Activated T-helper 17 cell treated with anti-CD3 and anti-CD28 coated beads, Interleukin-2, amount 50 U/mL, for 72 hours (primary cell): ENCODE measurements around the gene ARL8B. TPM values are rescaled to one million over a fixed set of nuclear protein-coding genes. Genes with fewer than 3 reads are reported as not detected.
A peak's percentile ranks its signal among the peaks of the same experiment; 100 is the strongest.
"Not testable (repeated sequence)": the region's sequence is repeated elsewhere in the genome, so short reads cannot be mapped to it uniquely, and the experiment has no call there.

ENCODE experiments used
- ATAC-seq: fragments of 150-1000 bp; cut with Tn5 transposase; replicated peaks from 2 replicates; pipeline ENCODE4 v1.10.0; 2021; ENCODE audit warnings: mild to moderate bottlenecking, moderate library complexity
- H3K27ac Mint-ChIP-seq: one replicate; pipeline ENCODE4 v1.8.0; 2022; ENCODE audit warnings: mixed read lengths
- H3K27me3 Mint-ChIP-seq: one replicate; pipeline ENCODE4 v1.8.0; 2022; ENCODE audit warnings: mixed read lengths
- H3K36me3 Mint-ChIP-seq: one replicate; pipeline ENCODE4 v1.8.0; 2022; ENCODE audit warnings: low read depth, mild to moderate bottlenecking, mixed read lengths
- H3K4me1 Mint-ChIP-seq: one replicate; pipeline ENCODE4 v1.8.0; 2022; ENCODE audit warnings: mixed read lengths
- H3K4me3 Mint-ChIP-seq: one replicate; pipeline ENCODE4 v1.8.0; 2022; ENCODE audit warnings: mild to moderate bottlenecking, mixed read lengths
- H3K9me3 Mint-ChIP-seq: one replicate; pipeline ENCODE4 v1.8.0; 2022; ENCODE audit warnings: mixed read lengths
- total RNA-seq, 2 donors: library from RNA; stranded (reverse); gene quantifications; one replicate each; pipeline ENCODE4 v1.2.3, GENCODE V29; 2022

The ARL8B gene
- total RNA-seq, 2 donors from 2014 or later: 48.2 to 60.9 TPM

GRCh38 chr3:5145120-5145519 lies 23.0 kb downstream of the ARL8B start:
- Mint-ChIP-seq H3K4me1 (peaks cover 47% of the 10 kb centered on the region), H3K4me3 (no peak overlapping the region), H3K27ac (peak overlapping the region; percentile 3), H3K9me3 (no peaks in the 10 kb centered on the region), H3K27me3 (no peaks in the 10 kb centered on the region), H3K36me3 (peaks cover 77% of the 10 kb centered on the region)
- ATAC-seq: no peak

GRCh38 chr3:5147152-5147551 lies 25.1 kb downstream of the ARL8B start:
- not testable (repeated sequence) for ATAC-seq, H3K4me3 Mint-ChIP-seq, H3K27me3 Mint-ChIP-seq, H3K9me3 Mint-ChIP-seq, H3K27ac Mint-ChIP-seq
- Mint-ChIP-seq H3K4me1 (peaks cover 37% of the 10 kb centered on the region), H3K36me3 (peaks cover 62% of the 10 kb centered on the region)

DNA sequence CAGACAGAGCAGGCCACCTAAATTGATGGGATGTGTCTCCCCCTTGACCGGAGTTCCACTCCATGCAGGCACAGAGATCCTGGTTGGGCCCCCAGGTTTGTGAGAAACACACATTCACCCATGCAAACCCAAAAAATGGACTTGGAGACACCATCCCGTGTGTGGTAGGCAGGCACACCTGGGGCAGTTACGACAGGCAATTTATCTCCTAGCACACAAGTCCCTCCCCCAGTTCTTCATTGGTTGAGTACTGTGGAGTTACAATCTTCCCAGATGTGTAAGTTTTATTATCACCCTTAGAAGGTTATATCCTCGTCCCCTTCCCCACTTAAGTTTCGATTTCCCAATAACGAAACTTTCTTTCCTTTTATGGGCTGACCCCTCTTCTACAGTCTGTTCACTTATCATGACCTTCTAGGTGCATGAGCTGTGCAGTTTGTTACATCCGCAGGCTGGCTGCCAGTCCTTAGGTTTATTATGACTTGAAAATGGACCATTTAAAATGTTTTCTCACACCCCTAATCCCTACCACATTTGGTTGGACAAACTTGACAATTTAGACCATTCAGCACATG lies 27.3 kb downstream of the ARL8B start:
- Mint-ChIP-seq H3K4me3 (no peak overlapping the region), H3K36me3 (peaks cover 62% of the 10 kb centered on the region), H3K4me1 (peaks cover 40% of the 10 kb centered on the region), H3K27me3 (no peaks in the 10 kb centered on the region), H3K9me3 (no peaks in the 10 kb centered on the region), H3K27ac (peak overlapping the region; percentile 13)
- no peak for ATAC-seq

DNA sequence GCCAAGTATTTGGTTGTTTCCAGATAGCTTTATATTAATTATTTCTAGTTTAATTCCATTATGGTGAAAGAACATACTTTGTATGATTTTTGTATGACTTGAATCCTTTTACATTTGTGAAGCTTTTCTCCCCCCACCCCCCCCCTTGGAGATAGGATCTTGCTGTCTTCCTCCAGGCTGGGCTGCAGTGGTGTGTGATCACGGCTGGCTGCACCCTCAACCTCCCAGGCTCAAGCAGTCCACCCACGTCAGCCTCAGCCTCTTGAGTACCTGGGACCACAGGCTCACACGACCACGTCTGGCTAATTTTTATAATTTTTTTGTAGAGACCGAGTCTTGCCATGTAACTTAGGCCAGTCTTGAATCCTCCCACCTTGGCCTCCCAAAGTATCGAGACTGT lies 29.5 kb downstream of the ARL8B start:
- Mint-ChIP-seq H3K27me3 (no peaks in the 10 kb centered on the region), H3K36me3 (peaks cover 47% of the 10 kb centered on the region), H3K27ac (no peak overlapping the region), H3K4me1 (peaks cover 47% of the 10 kb centered on the region), H3K9me3 (no peaks in the 10 kb centered on the region), H3K4me3 (no peak overlapping the region)
- no peak for ATAC-seq

- Mint-ChIP-seq H3K27me3 (no peaks in the 10 kb centered on the region), H3K4me1 (peaks cover 41% of the 10 kb centered on the region), H3K9me3 (no peaks in the 10 kb centered on the region), H3K36me3 (peaks cover 42% of the 10 kb centered on the region), H3K27ac (no peak overlapping the region), H3K4me3 (no peak overlapping the region)
- ATAC-seq: no peak
These were observed 31.0 kb downstream of the ARL8B start for GRCh38 chr3:5153074-5153473.

DNA sequence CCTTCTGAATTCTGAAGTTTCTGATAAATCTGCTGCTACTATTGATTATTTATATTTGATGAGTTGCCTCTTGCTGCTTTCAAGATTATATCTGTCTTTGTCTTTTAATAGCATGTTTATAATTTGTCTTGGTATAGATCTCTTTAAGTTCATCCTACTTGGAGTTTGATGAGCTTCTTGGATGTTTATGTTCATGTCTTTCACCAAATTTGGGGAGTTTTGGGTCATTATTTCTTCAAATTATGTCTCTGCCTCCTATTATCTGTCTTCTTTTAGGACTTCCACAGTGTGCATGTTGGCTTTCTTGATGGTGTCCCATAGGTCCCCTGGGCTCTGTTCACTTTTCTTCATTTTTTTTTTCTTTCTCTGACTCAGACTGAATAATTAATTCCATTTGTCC lies 33.1 kb downstream of the ARL8B start:
- ATAC-seq: no peak
- H3K27ac Mint-ChIP-seq: peak overlapping the region; percentile 25
- peaks cover 34% of the 10 kb centered on the region for H3K36me3 Mint-ChIP-seq
- H3K9me3 Mint-ChIP-seq: no peaks in the 10 kb centered on the region
- no peak overlapping the region for H3K4me3 Mint-ChIP-seq
- peaks cover 30% of the 10 kb centered on the region for H3K4me1 Mint-ChIP-seq
- no peaks in the 10 kb centered on the region for H3K27me3 Mint-ChIP-seq

- no peak for ATAC-seq
- Mint-ChIP-seq H3K9me3 (no peaks in the 10 kb centered on the region), H3K27me3 (no peaks in the 10 kb centered on the region), H3K4me3 (peak overlapping the region; percentile 26), H3K36me3 (peaks cover 17% of the 10 kb centered on the region), H3K4me1 (peaks cover 39% of the 10 kb centered on the region), H3K27ac (peak overlapping the region; percentile 89)
These were observed 38.2 kb downstream of the ARL8B start for GRCh38 chr3:5160321-5160720.

- Mint-ChIP-seq H3K4me1 (peaks cover 41% of the 10 kb centered on the region), H3K9me3 (no peaks in the 10 kb centered on the region), H3K4me3 (peak overlapping the region; percentile 44), H3K27ac (peak overlapping the region; percentile 89), H3K27me3 (no peaks in the 10 kb centered on the region), H3K36me3 (peaks cover 13% of the 10 kb centered on the region)
- peak; percentile 69 for ATAC-seq
These were observed 39.1 kb downstream of the ARL8B start for GRCh38 chr3:5160940-5161858.

DNA sequence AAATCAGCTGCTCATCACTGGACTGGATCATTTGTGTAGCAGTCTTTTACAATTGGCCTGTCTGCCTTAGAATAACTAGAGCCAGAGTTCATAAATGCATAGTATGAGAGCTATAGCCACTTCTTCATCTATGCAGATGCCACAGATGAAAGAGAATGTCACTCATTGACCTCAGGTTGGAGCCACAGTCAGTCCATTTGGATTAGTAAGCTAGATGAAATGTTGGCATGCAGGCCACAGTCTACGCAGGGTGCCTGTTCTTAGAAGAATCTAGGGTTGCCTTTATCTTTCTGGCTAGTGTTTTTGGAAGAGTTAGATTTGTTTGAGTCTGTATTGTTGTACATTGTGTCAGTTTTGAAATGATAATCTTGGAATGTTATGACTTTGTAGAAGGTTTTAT lies 40.0 kb downstream of the ARL8B start:
- H3K4me3 Mint-ChIP-seq: peak overlapping the region; percentile 44
- peaks cover 7% of the 10 kb centered on the region for H3K36me3 Mint-ChIP-seq
- ATAC-seq: no peak
- H3K4me1 Mint-ChIP-seq: peaks cover 46% of the 10 kb centered on the region
- H3K27me3 Mint-ChIP-seq: no peaks in the 10 kb centered on the region
- H3K9me3 Mint-ChIP-seq: no peaks in the 10 kb centered on the region
- peak overlapping the region; percentile 89 for H3K27ac Mint-ChIP-seq

DNA sequence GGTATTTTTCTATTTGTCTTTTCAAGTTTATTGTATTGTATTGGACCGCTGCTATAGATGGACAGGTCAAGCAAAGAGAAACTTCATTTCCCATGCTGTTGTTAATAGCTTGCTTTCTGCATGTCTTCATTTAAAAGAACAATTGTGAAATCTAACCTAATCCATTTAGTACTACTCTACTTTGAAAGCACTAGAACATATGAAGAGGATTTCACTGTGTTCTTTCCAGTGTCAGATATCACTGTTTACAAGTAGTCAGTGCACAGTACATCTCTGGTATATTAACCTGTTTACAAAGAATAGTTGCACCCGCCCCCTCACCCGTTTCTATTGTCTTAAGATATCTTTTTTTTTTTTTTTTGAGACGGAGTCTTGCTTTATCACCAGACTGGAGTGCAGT lies 43.6 kb downstream of the ARL8B start:
- Mint-ChIP-seq H3K27ac (peak overlapping the region; percentile 33), H3K4me3 (peak overlapping the region; percentile 6), H3K27me3 (no peaks in the 10 kb centered on the region), H3K36me3 (peaks cover 11% of the 10 kb centered on the region), H3K9me3 (no peaks in the 10 kb centered on the region), H3K4me1 (peaks cover 42% of the 10 kb centered on the region)
- no peak for ATAC-seq

DNA sequence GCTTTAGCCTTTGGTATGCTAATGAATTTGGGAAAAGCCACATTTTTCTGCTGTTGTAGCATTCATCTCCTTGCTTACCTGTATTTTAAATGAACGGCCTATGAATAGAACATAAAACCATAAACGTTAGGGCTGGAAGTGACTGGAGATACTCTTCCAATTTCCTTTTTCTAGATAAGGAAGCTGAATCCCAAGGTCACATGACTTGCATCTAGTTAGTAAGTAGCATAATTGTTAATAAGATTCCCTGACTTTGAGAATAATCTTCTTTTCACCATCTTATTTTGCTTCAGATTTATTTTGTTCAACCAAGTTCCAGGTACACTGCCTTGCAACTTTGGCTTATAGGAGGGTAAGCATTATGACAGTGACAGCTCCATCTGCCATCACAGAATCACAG lies 44.8 kb downstream of the ARL8B start:
- no peak overlapping the region for H3K4me3 Mint-ChIP-seq
- H3K9me3 Mint-ChIP-seq: no peaks in the 10 kb centered on the region
- ATAC-seq: no peak
- H3K4me1 Mint-ChIP-seq: peaks cover 30% of the 10 kb centered on the region
- peaks cover 22% of the 10 kb centered on the region for H3K36me3 Mint-ChIP-seq
- no peak overlapping the region for H3K27ac Mint-ChIP-seq
- H3K27me3 Mint-ChIP-seq: no peaks in the 10 kb centered on the region

DNA sequence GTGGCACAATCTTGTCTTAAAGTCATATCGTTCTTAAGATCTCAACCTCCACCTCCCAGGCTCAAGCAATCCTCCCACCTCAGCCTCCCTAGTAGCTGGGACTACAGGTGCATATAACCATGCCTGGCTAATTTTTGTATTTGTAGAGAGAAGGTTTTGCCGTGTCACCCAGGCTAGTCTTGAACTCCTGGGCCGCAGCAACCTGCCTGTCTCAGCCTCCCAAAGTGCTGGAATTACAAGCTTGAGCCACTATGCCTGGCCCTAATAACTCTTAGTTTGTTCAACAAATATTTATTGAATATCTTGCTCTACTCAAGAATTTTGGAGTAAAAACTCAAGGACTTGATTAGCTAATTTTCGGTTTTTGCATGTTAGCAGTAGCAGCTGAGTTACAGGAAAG lies 46.0 kb downstream of the ARL8B start:
- H3K36me3 Mint-ChIP-seq: peaks cover 35% of the 10 kb centered on the region
- peak overlapping the region; percentile 30 for H3K27ac Mint-ChIP-seq
- peaks cover 25% of the 10 kb centered on the region for H3K4me1 Mint-ChIP-seq
- H3K27me3 Mint-ChIP-seq: no peaks in the 10 kb centered on the region
- ATAC-seq: no peak
- H3K4me3 Mint-ChIP-seq: no peak overlapping the region
- H3K9me3 Mint-ChIP-seq: no peaks in the 10 kb centered on the region

DNA sequence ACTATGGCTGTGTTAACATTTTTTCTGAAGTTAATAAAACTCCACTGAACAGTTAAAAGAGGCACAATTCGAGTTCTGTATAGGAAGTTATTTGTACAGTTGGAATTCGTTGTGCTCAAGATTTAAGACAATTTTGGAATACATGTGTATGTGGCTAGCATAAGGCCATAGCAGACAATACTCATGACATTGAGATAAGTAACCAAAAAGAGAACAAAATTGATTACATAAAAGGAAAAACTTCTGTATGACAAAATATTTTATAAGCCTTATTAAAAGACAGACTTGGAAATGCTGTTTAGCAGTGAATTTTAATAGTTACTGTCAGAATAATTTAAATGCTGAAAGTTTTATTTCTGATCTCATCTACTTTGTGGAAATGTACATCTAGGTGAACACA lies 47.7 kb downstream of the ARL8B start:
- H3K27ac Mint-ChIP-seq: peak overlapping the region; percentile 35
- no peak overlapping the region for H3K4me3 Mint-ChIP-seq
- H3K4me1 Mint-ChIP-seq: peaks cover 22% of the 10 kb centered on the region
- H3K36me3 Mint-ChIP-seq: peaks cover 50% of the 10 kb centered on the region
- ATAC-seq: no peak
- no peaks in the 10 kb centered on the region for H3K27me3 Mint-ChIP-seq
- H3K9me3 Mint-ChIP-seq: no peaks in the 10 kb centered on the region

DNA sequence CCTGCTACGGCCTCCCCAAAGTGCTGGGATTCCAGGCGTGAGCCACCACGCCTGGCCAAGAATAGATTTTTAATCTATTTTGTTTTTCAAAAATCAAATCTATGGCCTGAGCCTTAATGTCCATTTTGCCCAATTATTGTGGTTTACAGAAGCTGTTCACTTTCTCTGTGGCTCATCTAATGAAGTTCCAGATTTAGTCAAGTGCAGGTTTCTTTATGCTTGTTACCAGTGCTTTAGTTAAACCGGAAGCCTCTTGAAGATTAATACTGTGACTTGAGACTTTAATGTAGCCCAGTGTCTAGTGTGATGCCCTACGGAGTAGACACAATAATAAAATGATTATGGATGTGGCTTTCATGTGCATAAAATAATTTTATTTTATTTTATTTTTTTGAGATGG lies 48.9 kb downstream of the ARL8B start:
- Mint-ChIP-seq H3K27me3 (no peaks in the 10 kb centered on the region), H3K27ac (no peak overlapping the region), H3K4me1 (peaks cover 12% of the 10 kb centered on the region), H3K36me3 (peaks cover 62% of the 10 kb centered on the region), H3K9me3 (no peaks in the 10 kb centered on the region), H3K4me3 (no peak overlapping the region)
- no peak for ATAC-seq

- Mint-ChIP-seq H3K4me1 (peaks cover 7% of the 10 kb centered on the region), H3K4me3 (no peak overlapping the region), H3K9me3 (no peaks in the 10 kb centered on the region), H3K36me3 (peaks cover 72% of the 10 kb centered on the region), H3K27ac (no peak overlapping the region), H3K27me3 (no peaks in the 10 kb centered on the region)
- no peak for ATAC-seq
These were observed 49.9 kb downstream of the ARL8B start for GRCh38 chr3:5172018-5172417.
